ENCODE results near the gene CDH13.

DNA sequence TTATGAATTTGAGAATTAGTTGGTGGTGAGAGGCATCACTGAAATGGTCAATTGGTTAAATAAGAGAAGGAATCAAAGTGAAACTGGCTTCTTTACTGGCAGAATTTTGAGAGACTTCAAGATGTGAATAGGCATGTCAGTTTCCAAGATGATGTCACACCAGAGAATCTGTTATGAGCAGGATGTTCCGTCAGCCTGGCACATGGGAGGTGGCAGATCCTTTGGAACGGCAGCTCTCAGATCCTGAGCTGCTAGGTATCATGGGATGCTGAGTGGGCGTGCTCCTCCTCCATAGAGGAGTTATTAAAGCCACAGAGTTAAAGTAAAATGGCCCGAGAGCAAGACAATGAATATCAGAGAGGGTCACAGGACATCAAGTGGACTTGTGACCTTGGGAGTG lies 736.8 kb downstream of the CDH13 start:
- TF ChIP-seq, protein P1, sequence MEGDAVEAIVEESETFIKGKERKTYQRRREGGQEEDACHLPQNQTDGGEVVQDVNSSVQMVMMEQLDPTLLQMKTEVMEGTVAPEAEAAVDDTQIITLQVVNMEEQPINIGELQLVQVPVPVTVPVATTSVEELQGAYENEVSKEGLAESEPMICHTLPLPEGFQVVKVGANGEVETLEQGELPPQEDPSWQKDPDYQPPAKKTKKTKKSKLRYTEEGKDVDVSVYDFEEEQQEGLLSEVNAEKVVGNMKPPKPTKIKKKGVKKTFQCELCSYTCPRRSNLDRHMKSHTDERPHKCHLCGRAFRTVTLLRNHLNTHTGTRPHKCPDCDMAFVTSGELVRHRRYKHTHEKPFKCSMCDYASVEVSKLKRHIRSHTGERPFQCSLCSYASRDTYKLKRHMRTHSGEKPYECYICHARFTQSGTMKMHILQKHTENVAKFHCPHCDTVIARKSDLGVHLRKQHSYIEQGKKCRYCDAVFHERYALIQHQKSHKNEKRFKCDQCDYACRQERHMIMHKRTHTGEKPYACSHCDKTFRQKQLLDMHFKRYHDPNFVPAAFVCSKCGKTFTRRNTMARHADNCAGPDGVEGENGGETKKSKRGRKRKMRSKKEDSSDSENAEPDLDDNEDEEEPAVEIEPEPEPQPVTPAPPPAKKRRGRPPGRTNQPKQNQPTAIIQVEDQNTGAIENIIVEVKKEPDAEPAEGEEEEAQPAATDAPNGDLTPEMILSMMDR (IDR thresholded peaks at IDR 0.05; ENCODE audit: low read depth, low read length, poor library complexity, severe bottlenecking): no peak
- no peak for TF ChIP-seq EZH2phosphoT487 (IDR thresholded peaks at IDR 0.05; ENCODE audit: borderline replicate concordance, low read length)

Data from DOHH2 (cell line).